GM21423 (cell line): ENCODE measurements around the gene S100A2.
"Not testable (repeated sequence)": the region's sequence is repeated elsewhere in the genome, so short reads cannot be mapped to it uniquely, and the experiment has no call there.

Source experiments
- ATAC-seq: cut with Tn5 transposase; IDR thresholded peaks from one replicate; pipeline ENCODE4 v1.9.1; 2021; ENCODE audit warnings: mild to moderate bottlenecking, moderate library complexity; ENCODE audit not compliant: unreplicated experiment

The S100A2 gene

DNA sequence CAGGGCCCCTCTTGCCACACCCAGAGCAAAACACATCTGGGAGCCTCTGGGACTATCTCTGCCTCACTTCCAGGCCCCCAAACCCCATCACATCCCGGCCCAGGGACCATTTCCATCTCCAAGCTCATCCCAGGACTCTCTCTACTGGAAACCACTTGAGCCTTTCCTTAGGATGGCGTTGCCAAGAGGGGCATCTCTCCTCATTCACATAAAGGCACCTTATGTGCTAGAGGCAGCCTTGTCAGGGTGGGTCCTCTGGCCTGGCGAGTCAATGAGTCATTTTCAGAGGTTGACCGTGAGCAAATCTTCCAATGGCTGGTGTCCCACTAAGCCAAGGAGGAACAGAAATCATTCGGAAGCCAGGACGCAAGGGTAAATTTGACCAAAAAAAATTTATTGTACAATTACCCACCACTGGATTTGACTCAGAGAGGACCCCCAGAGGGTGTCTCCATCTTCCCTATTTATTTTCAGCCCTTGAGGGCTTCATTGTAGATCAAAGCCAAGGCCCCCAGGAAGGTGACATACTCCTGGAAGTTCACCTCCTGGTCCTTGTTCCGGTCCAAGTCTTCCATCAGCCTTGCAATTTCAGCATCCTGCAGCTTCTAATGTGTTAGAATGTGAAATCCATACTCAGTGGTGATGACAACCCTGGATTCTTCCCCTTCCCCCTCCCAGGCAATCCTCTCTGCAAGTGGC, 31.3 kb downstream of the S100A2 start:
- ATAC-seq = no peak

DNA sequence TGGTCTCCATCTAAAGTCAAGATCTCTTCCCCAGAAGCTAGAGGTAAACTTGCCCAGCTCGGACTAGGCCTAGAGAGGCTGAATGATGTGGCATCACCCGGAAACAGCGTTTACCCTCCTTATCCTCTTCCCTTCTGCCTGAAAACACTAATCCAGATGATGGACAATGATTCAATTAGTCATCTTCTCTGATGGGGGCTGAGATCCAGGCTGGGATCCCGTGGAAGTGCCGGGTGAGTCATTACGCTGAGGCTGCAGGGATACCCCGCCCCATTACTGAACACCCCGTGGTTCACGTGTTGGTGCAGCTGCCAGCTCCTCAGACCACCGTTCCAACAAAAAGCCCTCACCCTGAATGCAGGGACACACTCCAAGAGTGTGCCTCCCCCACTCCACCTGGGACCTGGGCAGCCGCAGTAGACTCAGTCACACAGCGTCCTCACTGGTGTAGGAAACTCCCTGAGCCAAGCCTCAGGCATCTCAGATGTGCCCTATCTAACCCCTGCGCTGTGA, 31.9 kb downstream of the S100A2 start:
- ATAC-seq = no peak

- ATAC-seq = no peak
These were observed 32.7 kb downstream of the S100A2 start for GRCh38 chr1:153532769-153533599.

- no peak for ATAC-seq
These were observed 33.5 kb downstream of the S100A2 start for GRCh38 chr1:153532181-153532580.

DNA sequence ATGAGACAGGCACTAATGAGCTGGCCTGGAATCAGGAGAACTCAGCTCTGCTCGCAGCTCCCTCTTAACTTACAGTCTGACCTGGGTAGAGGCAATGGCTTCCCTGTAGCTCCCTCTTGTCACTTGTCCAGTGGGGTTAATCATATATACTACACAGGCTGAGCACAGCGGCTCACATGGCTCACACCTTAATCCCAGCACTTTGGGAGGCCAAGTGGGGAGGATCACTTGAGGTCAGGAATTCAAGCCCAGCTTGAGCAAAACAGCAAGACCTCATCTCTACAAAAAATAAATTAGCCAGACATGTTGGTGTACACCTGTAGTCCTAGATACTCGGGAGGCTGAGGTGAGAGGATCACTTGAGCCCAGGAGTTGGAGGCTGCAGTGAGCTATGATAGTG, 34.0 kb downstream of the S100A2 start:
- no peak for ATAC-seq

DNA sequence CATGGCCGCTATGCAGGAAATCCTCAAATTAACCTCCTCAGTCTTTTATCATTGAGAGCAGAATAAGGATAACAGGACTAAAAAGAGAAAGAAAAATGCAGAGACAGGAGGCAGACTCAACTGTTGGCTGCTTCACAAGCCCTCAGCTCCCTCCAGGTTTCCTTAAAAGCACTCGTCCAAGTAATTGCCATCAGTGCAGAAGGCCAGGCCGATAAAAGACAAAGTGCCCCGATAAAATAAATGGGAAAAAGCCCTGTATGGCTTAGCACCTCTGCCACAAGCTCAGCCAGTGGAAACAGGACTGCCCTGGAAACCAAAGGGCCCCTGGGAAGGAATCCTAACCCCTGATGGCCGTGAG, 38.0 kb downstream of the S100A2 start:
- ATAC-seq = no peak

- no peak for ATAC-seq
These were observed 38.5 kb downstream of the S100A2 start for GRCh38 chr1:153527023-153527682.

- ATAC-seq = no peak
These were observed 39.5 kb downstream of the S100A2 start for GRCh38 chr1:153526132-153526543.

- ATAC-seq = no peak
These were observed 40.4 kb downstream of the S100A2 start for GRCh38 chr1:153525088-153525728.

- not testable (repeated sequence) for ATAC-seq
These were observed 43.1 kb downstream of the S100A2 start for GRCh38 chr1:153522353-153523048.

DNA sequence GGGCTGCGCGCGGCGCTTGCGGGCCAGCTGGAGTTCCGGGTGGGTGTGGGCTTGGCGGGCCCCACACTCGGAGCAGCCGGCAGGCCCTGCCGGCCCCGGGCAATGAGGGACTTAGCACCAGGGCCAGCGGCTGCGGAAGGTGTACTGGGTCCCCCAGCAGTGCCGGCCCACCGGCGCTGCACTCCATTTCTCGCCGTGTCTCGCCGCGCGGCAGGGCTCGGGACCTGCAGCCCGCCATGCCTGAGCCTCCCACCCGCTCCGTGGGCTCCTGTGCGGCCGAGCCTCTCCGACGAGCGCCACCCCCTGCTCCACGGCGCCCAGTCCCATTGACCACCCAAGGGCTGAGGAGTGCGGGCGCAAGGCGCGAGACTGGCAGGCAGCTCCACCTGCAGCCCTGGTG, 43.8 kb downstream of the S100A2 start:
- not testable (repeated sequence) for ATAC-seq

GRCh38 chr1:153520818-153521476, 44.7 kb downstream of the S100A2 start:
- ATAC-seq = no peak

DNA sequence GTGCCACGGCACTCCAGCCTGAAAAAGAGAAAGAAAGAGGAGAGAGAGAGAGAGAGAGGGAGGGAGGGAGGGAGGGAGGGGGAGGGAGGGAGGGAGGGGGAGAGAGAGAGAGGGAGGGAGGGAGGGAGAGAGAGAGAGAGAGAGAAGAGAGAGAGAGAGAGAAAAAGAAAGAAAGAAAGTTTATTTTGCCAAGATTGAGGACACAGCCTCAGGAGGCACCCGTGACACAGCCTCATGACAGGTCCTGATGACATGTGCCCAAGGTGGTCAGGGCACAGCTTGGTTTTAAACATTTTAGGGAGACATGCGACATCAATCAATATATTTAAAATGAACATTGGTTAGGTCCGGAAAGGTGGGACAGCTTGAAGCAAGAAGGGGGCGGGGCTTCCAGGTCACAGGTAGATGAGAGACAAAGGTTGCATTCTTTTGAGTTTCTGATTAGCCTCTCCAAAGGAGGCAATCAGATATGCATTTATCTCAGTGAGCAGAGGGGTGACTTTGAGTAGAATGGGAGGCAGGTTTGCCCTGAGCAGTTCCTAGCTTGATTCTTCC, 45.4 kb downstream of the S100A2 start:
- ATAC-seq = not testable (repeated sequence)

- ATAC-seq = no peak
These were observed 46.4 kb downstream of the S100A2 start for GRCh38 chr1:153519242-153519641.

DNA sequence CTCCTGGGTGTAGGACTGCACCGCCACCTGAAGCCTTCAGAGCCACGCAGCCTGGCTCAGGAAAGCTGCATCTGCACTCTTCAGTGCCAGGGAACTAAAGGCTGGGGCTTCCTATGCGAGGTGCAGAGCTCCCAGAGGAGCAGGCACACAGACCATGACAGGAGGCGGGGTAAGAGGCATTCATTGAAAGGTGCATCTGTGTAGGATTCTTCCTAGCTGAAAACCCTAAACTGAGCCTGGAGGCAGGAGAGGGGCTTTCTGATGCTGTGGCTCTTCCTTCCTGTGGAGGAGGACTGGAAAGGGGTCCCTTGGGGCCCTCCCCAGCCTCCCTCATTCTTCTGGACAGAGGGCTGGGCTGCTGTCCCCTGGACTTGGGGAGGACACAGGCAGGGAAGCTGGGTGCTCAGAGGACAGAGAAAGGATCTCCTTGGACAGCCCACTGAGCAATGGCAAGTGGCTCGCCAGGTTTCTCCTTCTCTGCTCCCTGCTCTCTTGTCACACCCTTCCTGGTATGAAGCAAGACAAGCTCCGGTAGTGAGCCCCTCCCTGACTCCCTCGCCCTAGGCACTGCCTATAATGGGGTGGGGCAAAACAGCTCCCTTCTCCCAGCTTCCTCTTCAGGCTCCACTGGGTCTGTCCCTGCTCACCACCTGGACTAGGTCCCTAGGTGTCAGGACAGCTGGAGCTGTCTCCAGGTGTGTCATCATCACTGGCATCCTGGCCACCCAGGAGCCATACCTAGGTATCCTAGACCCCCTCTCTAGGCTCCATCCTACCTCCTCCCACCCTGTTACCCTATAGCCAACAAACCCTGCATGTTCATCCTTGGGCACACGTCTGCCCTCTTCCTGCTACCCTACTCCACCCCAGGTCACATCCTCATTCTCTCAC, 49.9 kb downstream of the S100A2 start:
- no peak for ATAC-seq

DNA sequence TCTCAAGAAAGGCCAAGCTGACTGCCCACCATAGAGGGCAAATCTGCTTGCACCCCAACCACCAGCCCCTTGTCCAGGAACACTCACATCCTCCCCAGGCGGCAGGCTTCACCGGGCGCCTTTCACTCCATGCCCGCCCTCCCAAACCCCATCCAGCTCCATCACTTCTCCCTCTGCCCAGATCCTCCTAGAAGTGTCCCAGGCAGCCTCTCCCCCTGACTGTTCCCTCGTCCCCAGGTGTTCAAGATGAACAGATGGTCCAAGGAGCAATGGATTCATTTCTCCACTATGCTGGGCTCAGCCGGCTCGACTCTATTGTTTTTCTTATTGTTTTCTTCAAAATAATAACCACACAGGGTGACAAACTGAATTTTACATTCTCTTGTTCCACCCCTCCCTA, 52.0 kb downstream of the S100A2 start:
- ATAC-seq = no peak

DNA sequence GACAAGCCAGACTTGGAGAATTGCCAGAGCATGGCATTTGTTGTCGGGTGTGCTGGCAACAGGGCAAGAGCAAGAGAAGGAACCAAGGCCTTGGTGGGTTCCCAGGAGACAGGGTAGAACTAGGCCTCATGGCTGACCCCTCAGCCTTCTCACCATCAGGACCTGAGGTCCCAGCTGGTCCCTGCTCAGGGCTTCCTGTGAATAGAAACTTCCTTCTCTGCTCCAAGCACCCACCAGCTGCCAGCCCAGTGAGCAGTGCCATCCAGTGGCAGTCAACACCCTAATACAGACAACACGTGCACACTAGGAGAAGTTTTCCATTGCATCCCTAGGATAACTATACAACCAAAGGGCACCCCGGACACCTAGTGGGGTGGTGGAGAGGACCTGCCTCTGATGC, 52.6 kb downstream of the S100A2 start:
- no peak for ATAC-seq
